ENCODE results near the gene CCDC6. TPM values are rescaled to one million over a fixed set of nuclear protein-coding genes. Genes with fewer than 3 reads are reported as not detected.

The CCDC6 gene
- total and polyA plus RNA-seq, 9 of the 15 experiments (the other 6 are each of a cell fraction or from before 2014, with no cell fraction given): 10.4 to 41.0 (median 20.9) TPM

DNA sequence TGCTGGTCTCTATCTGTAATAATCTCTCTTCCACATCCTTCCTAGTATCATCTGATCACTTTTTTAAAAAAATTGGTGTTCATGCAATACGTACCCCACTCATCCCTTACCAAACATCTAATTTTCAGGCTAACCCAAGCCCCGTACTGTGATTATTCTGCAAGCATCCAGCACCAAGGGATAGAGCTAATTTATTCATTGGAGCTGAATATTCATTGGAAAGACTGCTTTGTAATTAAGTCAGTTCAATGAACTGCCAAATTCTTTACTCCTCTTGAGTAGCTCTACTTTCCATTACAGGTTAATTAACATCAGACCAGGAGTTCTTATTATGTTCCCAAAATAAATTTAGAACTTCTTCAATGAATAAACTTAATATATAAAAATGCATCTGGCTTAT lies 86.7 kb downstream of the CCDC6 start:
- H3K4me3 ChIP-seq: no peak overlapping the region
- H2AFZ ChIP-seq (ENCODE audit: low read depth, low read length): no peak overlapping the region
- no peaks in the 10 kb centered on the region; the same call in 1 of the 3 replicates for H3K79me2 ChIP-seq (ENCODE audit: control insufficient read depth, insufficient read depth, low read length)
- 96% methylated on average over 2 of the region's 2 CpGs for WGBS (ENCODE audit: insufficient coverage, low coverage, missing lambda C conversion rate)
- no peak overlapping the region for H3K4me2 ChIP-seq (ENCODE audit: insufficient read depth, low read length)
- in situ Hi-C loops (cut with MboI) (loop anchor here (25.0 kb wide), 2 partner anchors 857 to 1032 kb away; no protein-coding TSS in a partner anchor), intact Hi-C loops (cut with micrococcal nuclease) (no loop called here)
- H3K27me3 ChIP-seq (ENCODE audit: control insufficient read depth in 2 of 2, insufficient read depth in 2 of 2, low read length in 2 of 2): no peaks in the 10 kb centered on the region
- no peak for FAIRE-seq
- TF ChIP-seq NR3C1 (CRISPR knock-in tag; IDR thresholded peaks at IDR 0.05) (no peak), CXXC5 (CRISPR knock-in tag; IDR thresholded peaks at IDR 0.05) (no peak), ETV1 (tag; conservative IDR thresholded peaks at IDR 0.05; ENCODE audit: low read depth) (no peak), ZSCAN29 (IDR thresholded peaks at IDR 0.05) (no peak), CBX3 (IDR thresholded peaks at IDR 0.05; ENCODE audit: borderline replicate concordance in 1 of 2, low read length in 2 of 2) (no peak), JUND (IDR thresholded peaks at IDR 0.05; ENCODE audit: borderline replicate concordance, low read depth, low read length) (no peak), JUND (tag; IDR thresholded peaks at IDR 0.05; ENCODE audit: borderline replicate concordance, low read depth, low read length) (no peak), GTF2E2 (tag; IDR thresholded peaks at IDR 0.05) (no peak), ARID2 (IDR thresholded peaks at IDR 0.05) (no peak)
- TF ChIP-seq, protein P1, sequence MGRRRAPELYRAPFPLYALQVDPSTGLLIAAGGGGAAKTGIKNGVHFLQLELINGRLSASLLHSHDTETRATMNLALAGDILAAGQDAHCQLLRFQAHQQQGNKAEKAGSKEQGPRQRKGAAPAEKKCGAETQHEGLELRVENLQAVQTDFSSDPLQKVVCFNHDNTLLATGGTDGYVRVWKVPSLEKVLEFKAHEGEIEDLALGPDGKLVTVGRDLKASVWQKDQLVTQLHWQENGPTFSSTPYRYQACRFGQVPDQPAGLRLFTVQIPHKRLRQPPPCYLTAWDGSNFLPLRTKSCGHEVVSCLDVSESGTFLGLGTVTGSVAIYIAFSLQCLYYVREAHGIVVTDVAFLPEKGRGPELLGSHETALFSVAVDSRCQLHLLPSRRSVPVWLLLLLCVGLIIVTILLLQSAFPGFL (CRISPR knock-in tag; IDR thresholded peaks at IDR 0.05): no peak
- TF ChIP-seq, protein P2, sequence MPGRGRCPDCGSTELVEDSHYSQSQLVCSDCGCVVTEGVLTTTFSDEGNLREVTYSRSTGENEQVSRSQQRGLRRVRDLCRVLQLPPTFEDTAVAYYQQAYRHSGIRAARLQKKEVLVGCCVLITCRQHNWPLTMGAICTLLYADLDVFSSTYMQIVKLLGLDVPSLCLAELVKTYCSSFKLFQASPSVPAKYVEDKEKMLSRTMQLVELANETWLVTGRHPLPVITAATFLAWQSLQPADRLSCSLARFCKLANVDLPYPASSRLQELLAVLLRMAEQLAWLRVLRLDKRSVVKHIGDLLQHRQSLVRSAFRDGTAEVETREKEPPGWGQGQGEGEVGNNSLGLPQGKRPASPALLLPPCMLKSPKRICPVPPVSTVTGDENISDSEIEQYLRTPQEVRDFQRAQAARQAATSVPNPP (IDR thresholded peaks at IDR 0.05; ENCODE audit: borderline replicate concordance, insufficient read depth, insufficient read length): no peak
- TF ChIP-seq, protein P3, sequence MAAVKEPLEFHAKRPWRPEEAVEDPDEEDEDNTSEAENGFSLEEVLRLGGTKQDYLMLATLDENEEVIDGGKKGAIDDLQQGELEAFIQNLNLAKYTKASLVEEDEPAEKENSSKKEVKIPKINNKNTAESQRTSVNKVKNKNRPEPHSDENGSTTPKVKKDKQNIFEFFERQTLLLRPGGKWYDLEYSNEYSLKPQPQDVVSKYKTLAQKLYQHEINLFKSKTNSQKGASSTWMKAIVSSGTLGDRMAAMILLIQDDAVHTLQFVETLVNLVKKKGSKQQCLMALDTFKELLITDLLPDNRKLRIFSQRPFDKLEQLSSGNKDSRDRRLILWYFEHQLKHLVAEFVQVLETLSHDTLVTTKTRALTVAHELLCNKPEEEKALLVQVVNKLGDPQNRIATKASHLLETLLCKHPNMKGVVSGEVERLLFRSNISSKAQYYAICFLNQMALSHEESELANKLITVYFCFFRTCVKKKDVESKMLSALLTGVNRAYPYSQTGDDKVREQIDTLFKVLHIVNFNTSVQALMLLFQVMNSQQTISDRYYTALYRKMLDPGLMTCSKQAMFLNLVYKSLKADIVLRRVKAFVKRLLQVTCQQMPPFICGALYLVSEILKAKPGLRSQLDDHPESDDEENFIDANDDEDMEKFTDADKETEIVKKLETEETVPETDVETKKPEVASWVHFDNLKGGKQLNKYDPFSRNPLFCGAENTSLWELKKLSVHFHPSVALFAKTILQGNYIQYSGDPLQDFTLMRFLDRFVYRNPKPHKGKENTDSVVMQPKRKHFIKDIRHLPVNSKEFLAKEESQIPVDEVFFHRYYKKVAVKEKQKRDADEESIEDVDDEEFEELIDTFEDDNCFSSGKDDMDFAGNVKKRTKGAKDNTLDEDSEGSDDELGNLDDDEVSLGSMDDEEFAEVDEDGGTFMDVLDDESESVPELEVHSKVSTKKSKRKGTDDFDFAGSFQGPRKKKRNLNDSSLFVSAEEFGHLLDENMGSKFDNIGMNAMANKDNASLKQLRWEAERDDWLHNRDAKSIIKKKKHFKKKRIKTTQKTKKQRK (IDR thresholded peaks at IDR 0.05; ENCODE audit: borderline replicate concordance, low read depth, low read length): no peak
- TF ChIP-seq, protein P4, sequence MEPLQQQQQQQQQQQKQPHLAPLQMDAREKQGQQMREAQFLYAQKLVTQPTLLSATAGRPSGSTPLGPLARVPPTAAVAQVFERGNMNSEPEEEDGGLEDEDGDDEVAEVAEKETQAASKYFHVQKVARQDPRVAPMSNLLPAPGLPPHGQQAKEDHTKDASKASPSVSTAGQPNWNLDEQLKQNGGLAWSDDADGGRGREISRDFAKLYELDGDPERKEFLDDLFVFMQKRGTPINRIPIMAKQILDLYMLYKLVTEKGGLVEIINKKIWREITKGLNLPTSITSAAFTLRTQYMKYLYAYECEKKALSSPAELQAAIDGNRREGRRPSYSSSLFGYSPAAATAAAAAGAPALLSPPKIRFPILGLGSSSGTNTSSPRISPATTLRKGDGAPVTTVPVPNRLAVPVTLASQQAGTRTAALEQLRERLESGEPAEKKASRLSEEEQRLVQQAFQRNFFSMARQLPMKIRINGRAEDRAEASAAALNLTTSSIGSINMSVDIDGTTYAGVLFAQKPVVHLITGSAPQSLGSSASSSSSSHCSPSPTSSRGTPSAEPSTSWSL (CRISPR knock-in tag; IDR thresholded peaks at IDR 0.05; ENCODE audit: borderline replicate concordance): no peak
- no peaks in the 10 kb centered on the region for H3K4me1 ChIP-seq (replicated peaks in 1 of 2; ENCODE audit: control insufficient read depth in 2 of 2, insufficient read depth in 2 of 2, low read length in 2 of 2)
- H3K36me3 ChIP-seq (ENCODE audit: control insufficient read depth, insufficient read depth, low read length): peaks cover 10% of the 10 kb centered on the region; the same call in 1 of the 3 replicates
- no peak for ATAC-seq
- H3K27ac ChIP-seq (ENCODE audit: extremely low read depth, low read depth, low read length): no peak overlapping the region
- BruUV-seq (replicated peaks): no TSS peak
- H3K9me3 ChIP-seq (replicated peaks; ENCODE audit: control insufficient read depth, insufficient read depth, low read depth, low read length): no peaks in the 10 kb centered on the region
- ChIA-PET CTCF (ENCODE audit: low intra/inter-chr PET ratio) (no interaction called here), POLR2A (no interaction called here)
- no peak for DNase-seq (ENCODE audit: extremely low read depth in 1 of 4, low spot score in 3 of 4)
- H4K20me1 ChIP-seq (replicated peaks; ENCODE audit: control insufficient read depth, insufficient read depth, low read length): no peaks in the 10 kb centered on the region
- no peak overlapping the region for H3K9ac ChIP-seq (ENCODE audit: insufficient read depth in 1 of 2, low read depth in 2 of 2, low read length in 2 of 2)
- H3K9me1 ChIP-seq (ENCODE audit: control insufficient read depth, insufficient read depth, low read length): no peaks in the 10 kb centered on the region
